HUES64 (cell line): Measurements from ENCODE around the gene PTBP2.
"Not testable (repeated sequence)": the region's sequence is repeated elsewhere in the genome, so short reads cannot be mapped to it uniquely, and the experiment has no call there.

ENCODE experiments used
- H3K27ac ChIP-seq: 2 replicates; pipeline ENCODE4 v1.7.0; 2013; ENCODE audit warnings: low read depth, low read length, inconsistent platforms
- H3K27me3 ChIP-seq: 2 replicates; pipeline ENCODE4 v1.6.1; 2013; ENCODE audit warnings: mild to moderate bottlenecking, low read length; ENCODE audit not compliant: insufficient read depth
- H3K36me3 ChIP-seq: 2 replicates; pipeline ENCODE4 v1.6.1; 2013; ENCODE audit warnings: mild to moderate bottlenecking, low read length; ENCODE audit not compliant: insufficient read depth
- H3K4me1 ChIP-seq: 2 replicates; pipeline ENCODE4 v1.6.1; 2013; ENCODE audit warnings: mild to moderate bottlenecking, low read length, moderate library complexity; ENCODE audit not compliant: insufficient read depth
- H3K4me3 ChIP-seq: 2 replicates; pipeline ENCODE4 v1.5.1; 2013; ENCODE audit warnings: mild to moderate bottlenecking, low read length, moderate library complexity
- H3K9ac ChIP-seq: 2 replicates; pipeline ENCODE4 v1.6.1; 2013; ENCODE audit warnings: mild to moderate bottlenecking, low read depth, low read length
- H3K9me3 ChIP-seq: 2 replicates; pipeline ENCODE4 v1.6.1; 2013; ENCODE audit warnings: low read depth, low read length; ENCODE audit not compliant: insufficient read depth
- WGBS: fragments of 150-250, 120-280 bp; methylation state at CpG from one replicate; pipeline ENCODE4 v1.1.7; 2013; ENCODE audit warnings: missing lambda C conversion rate; 5-methylcytosine and 5-hydroxymethylcytosine counted together

The PTBP2 gene

GRCh38 chr1:96771847-96772246 is 50.3 kb downstream of the PTBP2 start:
- Histone ChIP-seq H3K27me3 (no peaks in the 10 kb centered on the region), H3K9ac (no peak overlapping the region), H3K9me3 (no peaks in the 10 kb centered on the region), H3K4me3 (no peak overlapping the region), H3K36me3 (peaks cover 86% of the 10 kb centered on the region), H3K4me1 (peaks cover 22% of the 10 kb centered on the region), H3K27ac (no peak overlapping the region)
- 91% methylated on average over 2 of the region's 2 CpGs for WGBS

DNA sequence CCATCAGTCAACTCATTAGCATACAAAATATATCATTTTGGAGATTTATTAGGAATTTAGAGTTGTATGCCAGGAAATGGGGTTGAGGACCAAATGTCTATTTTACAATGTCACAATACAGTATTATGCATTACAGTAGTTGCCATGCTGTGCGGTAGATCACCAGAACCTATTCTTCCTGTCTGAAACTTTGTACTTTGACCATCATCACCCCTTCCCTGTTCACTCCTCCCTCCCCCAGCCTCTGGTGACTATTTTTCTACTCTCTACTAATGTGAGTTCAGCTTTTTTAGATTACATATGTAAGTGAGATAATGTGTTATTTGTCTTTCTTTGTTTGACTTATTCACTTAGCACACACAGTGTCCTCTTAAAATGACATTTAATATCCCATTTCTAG is 50.8 kb downstream of the PTBP2 start:
- no peaks in the 10 kb centered on the region for H3K9me3 ChIP-seq
- H3K27ac ChIP-seq, result no peak overlapping the region; the same call in 1 of the 2 replicates
- H3K4me3 ChIP-seq, result no peak overlapping the region
- H3K4me1 ChIP-seq, result peaks cover 20% of the 10 kb centered on the region
- 95% methylated on average over 1 of the region's 1 CpG for WGBS
- no peaks in the 10 kb centered on the region for H3K27me3 ChIP-seq
- H3K9ac ChIP-seq, result no peak overlapping the region
- peaks cover 92% of the 10 kb centered on the region for H3K36me3 ChIP-seq

- Histone ChIP-seq H3K27ac (no peak overlapping the region), H3K36me3 (peaks cover 95% of the 10 kb centered on the region), H3K9me3 (no peaks in the 10 kb centered on the region), H3K4me3 (no peak overlapping the region), H3K4me1 (peaks cover 20% of the 10 kb centered on the region), H3K27me3 (no peaks in the 10 kb centered on the region), H3K9ac (no peak overlapping the region)
- 78% methylated on average over 3 of the region's 4 CpGs for WGBS
These were observed 51.4 kb downstream of the PTBP2 start for GRCh38 chr1:96772972-96773371.

DNA sequence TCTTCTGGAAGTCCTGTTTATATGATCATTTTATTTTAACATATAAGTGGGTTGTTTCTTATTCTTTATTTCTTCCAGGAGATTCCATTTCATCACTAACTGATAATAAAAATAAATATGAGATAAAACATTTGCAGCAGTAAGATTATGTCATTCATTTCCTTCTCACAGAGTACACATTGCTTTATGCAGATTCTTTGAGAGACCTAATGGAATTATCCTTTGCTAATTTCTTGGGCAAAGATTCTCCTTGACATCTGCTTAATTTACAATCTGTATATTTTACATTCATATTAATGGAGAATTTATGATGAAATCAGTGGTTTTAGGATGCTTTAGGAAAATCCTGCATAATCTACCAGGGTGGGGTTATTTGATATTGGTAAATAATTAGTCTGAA is 60.6 kb downstream of the PTBP2 start:
- H3K9ac ChIP-seq, result no peak overlapping the region
- no peak overlapping the region for H3K4me3 ChIP-seq
- H3K27me3 ChIP-seq, result no peaks in the 10 kb centered on the region
- no peak overlapping the region for H3K27ac ChIP-seq
- H3K9me3 ChIP-seq, result no peaks in the 10 kb centered on the region
- no peaks in the 10 kb centered on the region for H3K4me1 ChIP-seq
- H3K36me3 ChIP-seq, result peaks cover 100% of the 10 kb centered on the region

DNA sequence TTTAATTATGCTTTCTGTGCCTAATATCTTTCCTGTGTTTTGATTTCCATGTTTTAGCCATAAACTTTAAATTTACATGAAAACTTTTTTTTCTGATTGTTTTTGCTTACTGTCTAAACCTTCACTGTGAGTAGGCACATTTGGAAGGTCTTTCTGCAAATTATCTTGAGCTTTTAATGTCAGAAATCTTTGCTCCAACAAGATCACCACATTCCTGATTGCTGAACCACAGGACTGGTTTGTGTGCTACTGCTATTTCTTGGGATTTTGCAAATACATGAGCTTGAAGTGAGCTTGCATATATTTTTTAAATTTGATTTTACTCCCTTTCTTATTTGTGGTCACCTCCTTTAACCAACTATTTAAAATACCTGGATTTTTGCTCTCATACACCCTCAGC is 61.3 kb downstream of the PTBP2 start:
- Histone ChIP-seq H3K36me3 (peaks cover 100% of the 10 kb centered on the region), H3K9me3 (no peaks in the 10 kb centered on the region), H3K27ac (no peak overlapping the region; the same call in 1 of the 2 replicates), H3K27me3 (no peaks in the 10 kb centered on the region), H3K4me3 (no peak overlapping the region), H3K4me1 (no peaks in the 10 kb centered on the region), H3K9ac (no peak overlapping the region)

DNA sequence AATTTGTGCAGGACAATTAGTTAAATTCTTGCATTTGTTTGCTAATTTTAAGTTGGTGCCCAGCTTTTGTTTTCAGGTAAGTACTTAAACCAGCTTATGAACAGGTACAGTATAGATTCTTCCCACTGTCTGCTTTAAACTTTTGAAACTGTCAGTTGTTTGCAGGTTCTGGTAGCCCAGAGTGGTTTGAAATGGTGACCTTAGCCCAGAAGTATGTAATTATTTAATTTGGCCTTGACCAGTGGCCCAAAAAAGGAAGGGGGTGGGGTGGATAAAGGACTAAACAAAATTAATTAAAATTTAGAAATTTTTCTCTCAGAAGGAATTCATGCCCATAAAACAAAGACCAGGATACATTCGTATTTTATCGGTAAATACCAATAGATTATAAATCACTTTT is 69.0 kb downstream of the PTBP2 start:
- H3K27me3 ChIP-seq, result no peaks in the 10 kb centered on the region
- 100% methylated on average over 2 of the region's 2 CpGs for WGBS
- H3K4me1 ChIP-seq, result no peaks in the 10 kb centered on the region
- peaks cover 96% of the 10 kb centered on the region for H3K36me3 ChIP-seq
- H3K27ac ChIP-seq, result no peak overlapping the region
- H3K4me3 ChIP-seq, result no peak overlapping the region
- no peak overlapping the region for H3K9ac ChIP-seq
- H3K9me3 ChIP-seq, result no peaks in the 10 kb centered on the region

- no peaks in the 10 kb centered on the region for H3K27me3 ChIP-seq
These were observed 70.6 kb downstream of the PTBP2 start for GRCh38 chr1:96792220-96792619.

GRCh38 chr1:96801696-96802095 is 80.1 kb downstream of the PTBP2 start:
- WGBS, result 97% methylated on average over 8 of the region's 14 CpGs
- peaks cover 11% of the 10 kb centered on the region; the same call in 1 of the 2 replicates for H3K4me1 ChIP-seq
- not testable (repeated sequence) for H3K27ac ChIP-seq, H3K27me3 ChIP-seq, H3K9ac ChIP-seq, H3K4me3 ChIP-seq, H3K9me3 ChIP-seq
- peaks cover 45% of the 10 kb centered on the region for H3K36me3 ChIP-seq

More at GRCh38 chr1:96792220-96792619, 70.6 kb downstream of the PTBP2 start:
- WGBS, result 94% methylated on average over 3 of the region's 4 CpGs
- no peak overlapping the region for H3K27ac ChIP-seq
- H3K4me3 ChIP-seq, result no peak overlapping the region
- no peak overlapping the region for H3K9ac ChIP-seq
- peaks cover 92% of the 10 kb centered on the region for H3K36me3 ChIP-seq
- H3K9me3 ChIP-seq, result no peaks in the 10 kb centered on the region
- no peaks in the 10 kb centered on the region for H3K4me1 ChIP-seq

- Histone ChIP-seq H3K27ac (no peak overlapping the region), H3K36me3 (peaks cover 62% of the 10 kb centered on the region), H3K4me3 (no peak overlapping the region), H3K9me3 (no peaks in the 10 kb centered on the region), H3K27me3 (no peaks in the 10 kb centered on the region), H3K9ac (no peak overlapping the region), H3K4me1 (peaks cover 11% of the 10 kb centered on the region; the same call in 1 of the 2 replicates)
- WGBS, result 89% methylated on average over 5 of the region's 5 CpGs
These were observed 83.1 kb downstream of the PTBP2 start for GRCh38 chr1:96804648-96805047.

- Histone ChIP-seq H3K9ac (no peak overlapping the region), H3K4me1 (peaks cover 11% of the 10 kb centered on the region; the same call in 1 of the 2 replicates), H3K9me3 (no peaks in the 10 kb centered on the region), H3K27me3 (no peaks in the 10 kb centered on the region), H3K36me3 (peaks cover 85% of the 10 kb centered on the region), H3K4me3 (no peak overlapping the region), H3K27ac (no peak overlapping the region)
- 90% methylated on average over 2 of the region's 2 CpGs for WGBS
These were observed 86.6 kb downstream of the PTBP2 start for GRCh38 chr1:96808191-96808590.

GRCh38 chr1:96815914-96816313 is 94.3 kb downstream of the PTBP2 start:
- no peaks in the 10 kb centered on the region for H3K27me3 ChIP-seq
- H3K27ac ChIP-seq, result 0 out of 2 replicates have a peak overlapping the region, but pooled peaks have one; percentile 21
- H3K9ac ChIP-seq, result 0 out of 2 replicates have a peak overlapping the region, but pooled peaks have one; percentile 10
- no peak overlapping the region for H3K4me3 ChIP-seq
- H3K9me3 ChIP-seq, result no peaks in the 10 kb centered on the region
- H3K4me1 ChIP-seq, result no peaks in the 10 kb centered on the region
- WGBS, result 86% methylated on average over 1 of the region's 1 CpG
- peaks cover 81% of the 10 kb centered on the region for H3K36me3 ChIP-seq

- no peak overlapping the region for H3K9ac ChIP-seq
- peaks cover 41% of the 10 kb centered on the region for H3K36me3 ChIP-seq
- 86% methylated on average over 1 of the region's 1 CpG for WGBS
- no peak overlapping the region for H3K27ac ChIP-seq
- no peaks in the 10 kb centered on the region for H3K4me1 ChIP-seq
- H3K9me3 ChIP-seq, result no peaks in the 10 kb centered on the region
- no peaks in the 10 kb centered on the region for H3K27me3 ChIP-seq
- no peak overlapping the region for H3K4me3 ChIP-seq
These were observed 98.5 kb downstream of the PTBP2 start for GRCh38 chr1:96820107-96820506.
